ENCODE data around the gene CCDC93.
"Not testable (repeated sequence)": the region's sequence is repeated elsewhere in the genome, so short reads cannot be mapped to it uniquely, and the experiment has no call there.

Gene CCDC93

GRCh38 chr2:117949806-117950205 lies 64.1 kb downstream of the CCDC93 start:
- FAIRE-seq: no peak

- FAIRE-seq: no peak
Measured at GRCh38 chr2:117948615-117949014, 65.3 kb downstream of the CCDC93 start.

DNA sequence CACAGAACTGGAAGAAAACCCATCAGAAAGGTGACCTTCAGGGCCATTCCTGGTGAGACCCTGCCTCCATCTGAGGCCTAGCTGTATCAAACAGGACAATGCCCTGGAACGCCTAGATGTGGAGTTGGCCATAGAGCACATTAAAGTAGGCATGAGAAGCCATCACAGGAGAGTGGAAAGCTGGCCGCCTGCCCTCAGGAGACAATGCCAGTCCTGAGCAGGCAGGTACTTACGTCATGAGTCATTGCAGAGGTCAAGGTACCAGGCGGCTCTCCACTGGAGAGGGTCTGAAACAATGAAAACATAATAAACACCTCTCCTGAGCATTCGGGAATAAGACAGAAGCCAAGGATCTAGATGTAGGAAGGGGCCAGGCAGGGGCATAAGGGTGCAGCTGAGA lies 68.6 kb downstream of the CCDC93 start:
- FAIRE-seq: no peak

DNA sequence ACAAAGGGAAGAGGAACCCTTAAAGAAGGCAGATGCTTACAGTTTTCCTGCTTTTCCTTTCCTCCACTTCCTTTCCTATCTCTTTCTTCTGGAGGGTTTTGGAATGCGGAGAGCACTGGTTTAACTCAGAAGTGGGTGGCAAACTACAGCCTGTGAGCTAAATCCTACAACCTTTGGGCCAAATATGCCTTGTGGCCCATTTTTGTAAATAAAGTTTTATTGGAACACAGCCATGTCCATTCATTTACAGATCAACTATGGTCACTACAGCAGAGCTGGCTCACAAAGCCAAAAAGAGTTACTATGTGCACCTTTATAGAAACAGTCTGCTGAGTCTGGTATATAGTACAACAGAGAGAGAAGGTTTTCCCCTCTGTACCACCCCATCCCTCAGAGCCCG lies 69.1 kb downstream of the CCDC93 start:
- FAIRE-seq: no peak

- FAIRE-seq: no peak
Measured at GRCh38 chr2:117943013-117943672, 70.7 kb downstream of the CCDC93 start.

GRCh38 chr2:117942551-117942950 lies 71.3 kb downstream of the CCDC93 start:
- no peak for FAIRE-seq

DNA sequence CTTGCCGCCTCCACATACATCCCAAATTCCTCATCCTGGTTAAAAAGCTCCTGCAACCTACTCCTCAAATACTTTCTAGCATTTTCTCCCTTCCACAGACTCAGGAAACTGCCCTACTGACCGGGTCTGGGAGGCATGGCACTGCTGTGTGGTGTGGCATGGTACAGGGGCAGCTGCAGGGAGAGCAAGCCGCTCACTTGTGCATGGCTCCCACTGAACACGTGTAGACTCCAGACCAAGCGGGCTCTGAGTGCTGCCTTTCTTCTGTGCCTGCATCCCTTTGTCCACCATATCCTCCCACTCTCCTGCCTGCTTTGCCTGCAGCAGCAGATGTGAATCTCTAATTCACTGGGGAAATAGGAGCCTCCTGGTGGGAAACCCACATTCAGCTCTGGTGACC lies 72.2 kb downstream of the CCDC93 start:
- FAIRE-seq: no peak

DNA sequence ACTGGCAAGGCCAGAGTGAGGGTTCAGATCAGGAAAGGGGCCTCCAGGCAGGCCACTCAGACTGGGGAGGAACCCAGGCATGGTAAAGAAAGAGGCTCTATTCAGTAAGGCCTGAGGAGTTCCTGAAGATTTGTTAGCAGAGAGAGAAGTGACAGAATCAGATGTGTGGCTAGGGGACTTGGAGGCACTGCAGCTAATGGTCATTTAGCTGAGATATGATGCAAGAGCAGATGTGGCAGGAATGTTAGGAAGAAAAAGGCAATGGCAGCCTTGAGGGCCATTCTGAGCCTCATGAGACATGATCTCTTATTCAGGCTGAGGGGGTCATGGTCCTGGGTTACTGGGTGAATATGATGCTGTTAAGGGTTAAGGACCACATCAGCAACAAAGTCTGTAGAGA lies 73.4 kb downstream of the CCDC93 start:
- FAIRE-seq: no peak

- no peak for FAIRE-seq
Measured at GRCh38 chr2:117938611-117939010, 75.3 kb downstream of the CCDC93 start.

DNA sequence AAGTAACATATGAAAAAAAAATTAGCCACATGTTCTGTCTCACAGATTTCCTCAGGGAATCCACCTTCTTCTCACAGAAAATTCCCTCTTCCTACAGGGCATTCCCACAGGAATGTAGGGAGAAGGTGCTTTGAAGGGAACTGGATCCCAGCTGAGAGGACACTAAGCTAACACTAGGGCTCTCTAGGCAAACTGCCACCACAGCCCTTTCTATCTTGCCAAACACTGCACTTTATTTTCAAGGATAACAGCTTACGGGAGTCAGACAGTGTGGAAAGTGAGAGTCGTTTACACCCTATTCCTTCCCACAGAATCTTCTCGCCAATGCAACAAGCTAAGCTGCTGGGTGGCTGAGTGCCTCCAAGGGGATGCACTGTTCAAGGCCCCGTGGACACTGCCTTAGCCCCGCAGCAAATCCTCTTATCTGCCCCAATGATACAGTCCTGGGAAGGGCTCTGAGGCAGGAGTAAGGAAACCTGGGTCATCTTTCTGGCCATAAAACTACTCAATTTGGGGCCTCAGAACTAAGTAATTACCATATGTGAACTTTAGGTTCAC lies 76.9 kb downstream of the CCDC93 start:
- FAIRE-seq: no peak

DNA sequence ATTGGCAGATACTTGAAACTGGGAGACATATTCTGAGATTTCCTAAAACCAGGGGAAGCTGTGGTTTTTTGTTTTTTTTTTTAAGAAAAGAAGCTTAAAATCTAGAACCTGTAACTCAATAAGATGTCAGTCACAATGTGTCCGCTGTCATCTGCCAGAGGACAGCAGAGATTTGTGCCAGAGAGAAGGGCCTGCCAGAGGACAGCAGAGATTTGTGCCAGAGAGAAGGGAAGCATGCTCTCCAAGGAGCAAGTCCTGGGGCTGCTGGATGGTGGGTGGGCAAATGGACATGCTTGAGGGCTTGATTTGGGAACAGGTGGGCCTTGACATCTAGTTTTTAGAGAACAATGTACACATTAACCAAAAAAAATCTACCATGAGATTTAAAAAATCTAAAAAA lies 77.9 kb downstream of the CCDC93 start:
- no peak for FAIRE-seq

DNA sequence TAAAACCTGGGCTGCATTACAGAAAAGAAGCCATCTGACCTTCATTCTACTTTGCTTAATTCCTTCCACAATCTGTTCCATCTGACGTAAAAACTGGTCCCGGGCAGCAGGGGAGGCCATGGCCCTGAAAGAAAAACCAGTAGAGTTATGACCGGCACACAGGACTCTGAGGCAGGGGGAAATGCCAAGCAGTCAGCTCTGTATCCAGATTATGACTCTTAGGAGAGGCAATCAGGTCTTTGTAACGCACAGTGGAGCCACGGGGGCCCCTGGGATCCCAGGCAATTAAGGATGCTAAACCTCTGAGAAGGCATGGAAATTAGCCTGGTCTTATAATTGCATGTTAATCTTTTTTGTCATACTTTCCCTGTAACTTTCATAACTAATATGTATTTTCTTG lies 78.4 kb downstream of the CCDC93 start:
- no peak for FAIRE-seq

DNA sequence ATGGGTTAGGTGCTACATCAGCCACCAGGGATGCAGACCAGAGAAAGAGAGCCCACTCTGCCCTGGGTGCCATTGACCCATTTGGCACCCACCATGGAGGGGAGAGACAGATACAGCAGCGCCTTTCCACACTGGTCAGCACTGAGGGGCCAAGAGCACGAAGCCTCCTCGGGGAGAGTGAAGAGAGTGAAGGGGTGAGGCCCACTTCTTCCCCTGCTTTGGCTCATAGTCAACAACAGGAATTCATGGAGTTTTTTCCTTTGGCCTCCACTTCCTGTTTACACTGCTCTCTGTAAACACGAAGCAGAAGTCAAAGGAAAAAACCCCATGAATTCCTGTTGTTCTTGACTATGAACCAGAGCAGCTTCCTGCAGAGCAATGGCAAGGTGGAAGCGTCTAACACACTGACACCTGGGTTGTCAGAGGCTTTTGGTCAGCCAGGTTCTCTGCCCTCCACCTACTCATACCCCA lies 80.0 kb downstream of the CCDC93 start:
- FAIRE-seq: no peak

DNA sequence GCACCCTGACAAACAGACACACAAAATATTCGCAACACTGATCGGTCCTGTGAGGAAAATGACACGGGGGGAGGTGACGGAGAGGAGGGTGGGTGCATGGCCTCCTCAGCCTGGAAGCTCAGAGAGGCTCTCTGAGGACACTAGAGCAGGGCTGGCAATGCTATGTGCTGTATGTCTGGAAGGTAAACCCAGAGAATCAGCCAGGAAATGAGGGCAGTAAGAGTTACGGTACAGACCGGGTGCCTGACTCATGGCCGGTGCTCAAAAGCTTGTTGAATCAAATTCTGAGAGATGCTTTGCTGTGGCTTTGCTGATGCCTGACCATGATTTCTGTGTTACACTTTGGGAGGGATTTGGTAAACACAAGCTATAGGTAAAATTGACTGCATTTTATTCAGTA lies 81.9 kb downstream of the CCDC93 start:
- no peak for FAIRE-seq

- FAIRE-seq: no peak
Measured at GRCh38 chr2:117931266-117931665, 82.6 kb downstream of the CCDC93 start.

DNA sequence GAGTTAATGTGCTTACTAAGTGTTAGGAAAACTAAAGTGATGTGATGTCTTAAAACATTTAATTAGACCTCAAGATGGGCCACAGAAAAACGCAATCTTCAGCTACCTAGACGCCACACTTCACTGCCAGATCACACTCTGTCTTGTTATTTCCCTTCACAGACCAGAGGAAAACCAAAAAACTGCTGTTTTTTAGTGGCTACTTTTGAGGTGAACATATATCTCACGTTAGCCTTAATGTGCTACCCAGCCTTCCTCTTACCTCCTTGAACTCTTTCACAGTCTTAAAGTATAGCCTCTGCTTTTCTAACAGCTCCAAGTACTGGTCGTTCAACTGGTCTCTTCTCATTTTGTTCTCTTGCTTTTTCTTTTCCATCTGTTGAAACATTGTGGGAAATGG lies 83.1 kb downstream of the CCDC93 start:
- FAIRE-seq: no peak

DNA sequence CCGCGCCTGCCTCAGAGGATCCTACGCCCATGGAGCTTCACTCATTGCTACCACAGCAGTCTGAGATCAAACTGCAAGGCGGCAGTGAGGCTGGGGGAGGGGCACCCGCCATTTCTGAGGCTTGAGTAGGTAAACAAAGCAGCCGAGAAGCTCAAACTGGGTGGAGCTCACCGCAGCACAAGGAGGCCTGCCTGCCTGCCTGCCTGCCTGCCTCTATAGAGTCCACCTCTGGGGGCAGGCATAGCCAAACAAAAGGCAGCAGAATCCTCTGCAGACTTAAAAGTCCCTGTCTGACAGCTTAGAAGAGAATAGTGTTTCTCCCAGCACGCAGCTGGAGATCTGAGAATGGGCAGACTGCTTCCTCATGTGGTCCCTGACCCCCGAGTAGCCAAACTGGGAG lies 90.4 kb downstream of the CCDC93 start:
- FAIRE-seq: not testable (repeated sequence)

GRCh38 chr2:117921520-117921919 lies 92.3 kb downstream of the CCDC93 start:
- FAIRE-seq: no peak

DNA sequence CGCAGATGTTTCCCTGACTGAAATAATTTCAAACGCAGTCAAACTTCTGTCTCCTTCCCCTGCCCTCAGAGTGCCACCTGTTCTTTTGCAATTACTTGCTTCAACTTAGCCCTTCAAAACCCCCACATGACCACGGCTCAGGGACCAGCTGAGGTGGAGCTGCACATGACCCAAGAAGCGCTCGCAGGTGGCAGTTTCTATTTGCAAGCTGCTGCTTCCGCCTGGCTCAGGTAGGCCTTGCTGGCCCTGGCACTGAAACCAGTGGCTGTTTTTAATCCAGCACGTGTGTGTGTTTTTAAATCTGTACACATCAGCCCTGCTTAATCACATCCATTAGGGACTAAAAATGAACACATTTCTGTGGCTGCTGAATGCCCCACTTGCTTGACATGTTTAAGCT lies 95.3 kb downstream of the CCDC93 start:
- FAIRE-seq: no peak

GRCh38 chr2:117917223-117917917 lies 96.5 kb downstream of the CCDC93 start:
- FAIRE-seq: no peak

- no peak for FAIRE-seq
Measured at GRCh38 chr2:117902933-117903332, 110.9 kb downstream of the CCDC93 start.

DNA sequence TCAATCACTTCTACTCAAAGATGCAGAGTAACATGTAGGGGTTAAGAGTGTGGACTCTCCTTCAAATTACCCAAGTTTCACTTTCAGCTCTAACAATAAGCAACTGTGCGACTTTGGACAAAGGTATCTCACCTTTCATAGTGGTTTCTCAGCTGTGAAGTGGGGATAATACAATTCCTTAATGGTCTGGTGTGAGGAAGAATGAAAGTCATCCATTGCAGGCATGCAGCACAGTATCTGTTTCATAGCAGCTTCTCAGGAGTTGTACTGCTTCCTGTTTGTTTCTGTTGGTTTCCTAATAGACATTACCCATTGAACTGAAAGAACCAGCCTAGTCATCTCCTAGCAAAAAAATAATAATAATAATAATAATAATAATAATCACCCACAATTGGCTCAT lies 125.0 kb downstream of the CCDC93 start:
- no peak for FAIRE-seq

DNA sequence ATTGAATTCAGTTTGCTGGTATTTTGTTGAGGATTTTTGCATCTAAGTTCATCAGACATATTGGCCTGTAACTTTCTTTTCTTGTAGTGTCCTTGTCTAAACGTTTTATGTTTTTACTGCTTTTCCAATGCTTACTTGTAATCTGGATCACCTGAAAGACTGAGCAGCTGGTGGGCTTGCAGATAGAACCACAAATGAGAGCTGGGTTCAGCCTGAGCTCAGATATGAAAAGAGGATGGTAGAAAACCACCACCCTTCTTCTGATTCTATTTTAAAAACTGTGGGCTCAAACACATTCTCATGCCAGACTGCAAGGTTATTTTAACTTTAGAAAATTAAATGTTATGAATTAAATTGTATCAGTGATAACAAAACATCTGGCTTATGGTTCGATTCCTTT lies 128.6 kb downstream of the CCDC93 start:
- FAIRE-seq: no peak

- FAIRE-seq: no peak
Measured at GRCh38 chr2:117879003-117879402, 134.9 kb downstream of the CCDC93 start.

- no peak for FAIRE-seq
Measured at GRCh38 chr2:117875786-117876185, 138.1 kb downstream of the CCDC93 start.
